Measurements from ENCODE around the gene FBXL17.

FBXL17 gene

GRCh38 chr5:108196276-108196675 is 185.6 kb downstream of the FBXL17 start:
- no peaks in the 10 kb centered on the region for H3K79me2 ChIP-seq (ENCODE audit: insufficient read depth, low read length)
- H3K27me3 ChIP-seq (ENCODE audit: low read length): no peaks in the 10 kb centered on the region
- TF ChIP-seq EZH2phosphoT487 (conservative IDR thresholded peaks at IDR 0.05; ENCODE audit: low read length) (no peak), CTCF (IDR thresholded peaks at IDR 0.05; ENCODE audit: insufficient read depth, low read length, poor library complexity, severe bottlenecking) (no peak)
- no peaks in the 10 kb centered on the region for H3K9me2 ChIP-seq (replicated peaks; ENCODE audit: insufficient read depth, low read length)
- H3K4me3 ChIP-seq (ENCODE audit: insufficient read depth, low read length, poor library complexity, severe bottlenecking): no peak overlapping the region
- no peaks in the 10 kb centered on the region for H3K36me3 ChIP-seq (ENCODE audit: low read length)
- no peaks in the 10 kb centered on the region for H4K20me1 ChIP-seq (ENCODE audit: low read depth, low read length)
- no peaks in the 10 kb centered on the region for H3K9me3 ChIP-seq (ENCODE audit: insufficient read depth, low read length)
- no peak overlapping the region for H3K4me2 ChIP-seq (ENCODE audit: low read depth, low read length, poor library complexity, severe bottlenecking)
- no peak overlapping the region for H3K27ac ChIP-seq (ENCODE audit: low read depth, low read length)
- no peak overlapping the region for H2AFZ ChIP-seq (ENCODE audit: low read depth, low read length, severe bottlenecking)
- H3F3A ChIP-seq (ENCODE audit: insufficient read depth): no peaks in the 10 kb centered on the region
- H3K9ac ChIP-seq (ENCODE audit: low read length): no peak overlapping the region

GRCh38 chr5:108193021-108193795 is 188.7 kb downstream of the FBXL17 start:
- no peaks in the 10 kb centered on the region for H3K79me2 ChIP-seq (ENCODE audit: insufficient read depth, low read length)
- no peaks in the 10 kb centered on the region for H3K36me3 ChIP-seq (ENCODE audit: low read length)
- no peaks in the 10 kb centered on the region for H3F3A ChIP-seq (ENCODE audit: insufficient read depth)
- no peaks in the 10 kb centered on the region for H4K20me1 ChIP-seq (ENCODE audit: low read depth, low read length)
- no peak overlapping the region for H2AFZ ChIP-seq (ENCODE audit: low read depth, low read length, severe bottlenecking)
- no peak overlapping the region for H3K4me2 ChIP-seq (ENCODE audit: low read depth, low read length, poor library complexity, severe bottlenecking)
- TF ChIP-seq EZH2phosphoT487 (conservative IDR thresholded peaks at IDR 0.05; ENCODE audit: low read length): no peak
- no peak for TF ChIP-seq CTCF (IDR thresholded peaks at IDR 0.05; ENCODE audit: insufficient read depth, low read length, poor library complexity, severe bottlenecking)
- H3K4me3 ChIP-seq (ENCODE audit: insufficient read depth, low read length, poor library complexity, severe bottlenecking): no peak overlapping the region
- H3K27ac ChIP-seq (ENCODE audit: low read depth, low read length): no peak overlapping the region
- H3K9ac ChIP-seq (ENCODE audit: low read length): no peak overlapping the region
- no peaks in the 10 kb centered on the region for H3K9me2 ChIP-seq (replicated peaks; ENCODE audit: insufficient read depth, low read length)
- H3K27me3 ChIP-seq (ENCODE audit: low read length): no peaks in the 10 kb centered on the region
- H3K9me3 ChIP-seq (ENCODE audit: insufficient read depth, low read length): no peaks in the 10 kb centered on the region

DNA sequence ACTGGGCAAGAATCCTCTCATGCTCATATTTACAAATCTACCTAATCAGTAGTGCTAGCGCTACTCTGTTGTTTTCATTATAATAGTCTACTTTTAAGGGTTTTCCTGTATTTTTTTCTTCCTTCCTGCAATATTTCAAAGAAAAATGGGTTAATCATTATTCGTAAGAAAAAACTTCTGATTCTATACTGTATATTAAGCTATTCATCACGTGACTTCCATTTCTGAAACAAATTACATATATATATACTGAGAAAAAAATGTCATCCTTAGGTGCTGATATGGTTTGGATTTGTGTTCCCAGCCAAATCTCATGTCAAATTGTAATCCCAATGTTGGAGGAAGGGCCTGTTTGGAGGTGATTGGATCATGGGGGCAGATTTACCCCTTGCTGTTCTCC is 197.0 kb downstream of the FBXL17 start:
- H4K20me1 ChIP-seq (ENCODE audit: low read depth, low read length): no peaks in the 10 kb centered on the region
- no peak overlapping the region for H2AFZ ChIP-seq (ENCODE audit: low read depth, low read length, severe bottlenecking)
- H3K4me2 ChIP-seq (ENCODE audit: low read depth, low read length, poor library complexity, severe bottlenecking): no peak overlapping the region
- no peak overlapping the region for H3K27ac ChIP-seq (ENCODE audit: low read depth, low read length)
- no peaks in the 10 kb centered on the region for H3F3A ChIP-seq (ENCODE audit: insufficient read depth)
- H3K27me3 ChIP-seq (ENCODE audit: low read length): no peaks in the 10 kb centered on the region
- no peaks in the 10 kb centered on the region for H3K9me3 ChIP-seq (ENCODE audit: insufficient read depth, low read length)
- TF ChIP-seq CTCF (IDR thresholded peaks at IDR 0.05; ENCODE audit: insufficient read depth, low read length, poor library complexity, severe bottlenecking) (no peak), EZH2phosphoT487 (conservative IDR thresholded peaks at IDR 0.05; ENCODE audit: low read length) (no peak)
- H3K4me3 ChIP-seq (ENCODE audit: insufficient read depth, low read length, poor library complexity, severe bottlenecking): no peak overlapping the region
- no peaks in the 10 kb centered on the region for H3K79me2 ChIP-seq (ENCODE audit: insufficient read depth, low read length)
- H3K9me2 ChIP-seq (replicated peaks; ENCODE audit: insufficient read depth, low read length): no peaks in the 10 kb centered on the region
- no peak overlapping the region for H3K9ac ChIP-seq (ENCODE audit: low read length)
- no peaks in the 10 kb centered on the region for H3K36me3 ChIP-seq (ENCODE audit: low read length)

All from SU-DHL-6 (cell line).